NCI-H2196 treated with DMSO at 0.1 percent for 48 hours (cell line): ENCODE data around the gene SLC6A5.
A peak's percentile ranks its signal among the peaks of the same experiment; 100 is the strongest.

Source experiments
- DNase-seq: peaks from one replicate; lab custom pipeline; 2025; ENCODE audit not compliant: unreplicated experiment; lab: John Stamatoyannopoulos, UW

The SLC6A5 gene

DNA sequence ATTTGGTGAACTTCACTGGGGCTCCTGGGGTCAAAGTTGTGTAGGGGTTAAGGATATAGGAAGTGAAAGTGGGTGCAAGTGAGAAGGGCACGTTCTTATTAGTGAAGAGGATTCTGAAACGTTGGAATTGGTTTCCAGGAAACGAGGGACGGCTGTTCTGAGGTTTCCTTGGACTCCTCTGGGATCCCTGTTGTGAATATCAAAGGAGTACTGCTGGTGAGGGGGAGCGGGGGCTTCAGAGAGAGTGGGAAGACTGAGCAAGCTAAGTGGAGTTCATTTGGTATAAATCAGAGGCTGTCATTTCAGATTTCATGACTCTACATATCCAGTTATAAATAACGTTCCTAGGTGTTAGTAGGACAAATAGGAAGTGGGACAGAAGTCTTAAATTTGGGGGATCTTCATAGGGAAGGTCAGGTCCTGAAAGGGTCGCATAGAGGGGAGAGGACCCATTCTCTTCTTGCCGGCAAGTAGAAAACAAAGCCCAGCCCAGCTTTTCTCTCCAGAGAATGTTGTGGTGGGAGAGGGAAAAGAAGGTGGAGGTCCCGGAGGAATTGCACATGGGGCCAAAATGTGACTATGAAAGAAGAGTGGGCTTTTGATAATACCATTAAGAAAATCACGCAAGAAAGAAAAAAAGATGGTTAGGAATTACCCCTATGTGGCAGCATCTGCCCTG, 68.9 kb downstream of the SLC6A5 start:
- no peak for DNase-seq

DNA sequence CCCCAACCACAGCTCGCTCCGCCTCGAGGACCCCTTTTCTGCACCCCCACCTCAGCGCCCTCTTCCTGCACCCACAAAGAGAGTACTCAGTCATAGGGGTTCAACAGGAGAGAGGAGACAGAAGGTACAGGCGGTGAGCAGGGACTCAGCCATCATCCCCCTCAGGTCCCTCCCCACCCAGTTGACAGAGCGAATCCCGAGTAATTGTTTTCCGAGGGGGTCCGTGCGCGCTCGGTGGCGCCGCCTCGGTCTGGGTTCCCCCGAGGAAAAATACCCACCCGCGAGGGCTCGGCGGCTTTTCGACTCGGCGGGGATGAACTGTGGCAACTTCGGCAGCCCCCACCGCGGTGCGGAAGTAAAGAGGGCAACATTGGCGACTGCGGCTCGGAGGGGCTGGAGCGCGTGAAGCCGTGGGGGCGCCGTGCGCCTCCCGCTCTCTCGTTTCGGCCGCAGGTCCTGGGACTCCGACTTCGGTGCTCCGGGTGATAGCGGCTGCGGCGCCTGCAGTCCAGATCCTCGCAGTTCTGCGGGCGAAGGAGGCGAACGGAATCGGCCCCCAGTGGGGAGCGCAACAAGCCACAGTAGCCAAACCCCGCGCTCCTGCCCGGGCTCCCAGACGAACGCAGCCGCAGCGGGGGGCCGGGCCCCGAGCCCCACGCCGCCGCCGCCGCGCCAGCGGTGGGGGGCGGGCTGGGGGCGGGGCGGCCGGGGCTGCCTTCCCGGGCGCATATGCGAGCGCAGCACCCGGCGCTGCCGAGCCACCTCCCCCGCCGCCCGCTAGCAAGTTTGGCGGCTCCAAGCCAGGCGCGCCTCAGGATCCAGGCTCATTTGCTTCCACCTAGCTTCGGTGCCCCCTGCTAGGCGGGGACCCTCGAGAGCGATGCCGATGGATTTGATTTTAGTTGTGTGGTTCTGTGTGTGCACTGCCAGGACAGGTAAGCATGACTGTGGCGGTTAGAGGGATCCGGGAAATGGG, 69.7 kb downstream of the SLC6A5 start, which contains the start of gene NELL1:
NELL1 (plus strand) TSS at position 743 of the 976 bp plus-strand sequence.
- no peak for DNase-seq

DNA sequence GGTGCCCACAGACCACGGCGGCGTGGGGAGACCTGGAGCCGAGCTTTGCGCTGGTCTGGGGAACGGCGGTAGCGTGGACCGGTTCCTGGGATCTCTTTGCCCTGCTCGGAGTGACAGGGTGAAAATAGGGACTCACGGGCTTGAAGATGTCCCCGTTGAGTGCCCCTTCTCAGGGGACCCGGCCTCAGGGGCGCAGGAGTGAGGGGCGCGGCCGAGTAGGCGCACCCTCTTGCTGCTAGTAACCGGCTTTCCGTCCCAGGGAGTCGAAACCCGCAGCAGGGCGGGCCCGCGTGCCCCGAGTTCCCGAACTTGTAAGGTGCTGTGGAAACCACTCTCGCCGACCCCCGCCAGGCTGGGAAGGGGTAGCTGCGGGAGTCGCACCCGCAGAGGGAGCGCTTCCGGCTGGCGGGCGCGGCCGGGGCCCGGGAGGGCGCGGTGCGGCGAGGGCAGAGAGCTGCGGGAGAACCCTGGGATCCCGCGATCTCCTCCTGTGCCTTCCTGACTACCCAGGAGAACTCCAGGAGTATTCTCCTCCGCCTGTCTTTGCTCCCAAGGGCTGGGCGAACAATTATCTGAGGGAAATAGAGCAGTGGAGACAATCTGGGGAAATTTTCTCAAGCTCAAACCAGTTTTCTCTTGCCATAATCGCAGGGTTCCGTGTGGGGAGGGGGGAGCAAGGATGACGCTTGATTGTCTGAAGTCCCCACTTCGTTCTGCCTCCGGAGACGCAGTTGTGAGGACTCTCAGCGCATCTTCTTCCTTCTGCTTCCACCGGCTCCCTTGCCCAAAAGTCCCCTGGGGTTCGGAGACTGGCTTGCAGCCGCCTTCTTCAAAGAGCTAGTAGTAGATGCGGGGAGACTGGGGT, 70.6 kb downstream of the SLC6A5 start:
- DNase-seq = no peak

DNA sequence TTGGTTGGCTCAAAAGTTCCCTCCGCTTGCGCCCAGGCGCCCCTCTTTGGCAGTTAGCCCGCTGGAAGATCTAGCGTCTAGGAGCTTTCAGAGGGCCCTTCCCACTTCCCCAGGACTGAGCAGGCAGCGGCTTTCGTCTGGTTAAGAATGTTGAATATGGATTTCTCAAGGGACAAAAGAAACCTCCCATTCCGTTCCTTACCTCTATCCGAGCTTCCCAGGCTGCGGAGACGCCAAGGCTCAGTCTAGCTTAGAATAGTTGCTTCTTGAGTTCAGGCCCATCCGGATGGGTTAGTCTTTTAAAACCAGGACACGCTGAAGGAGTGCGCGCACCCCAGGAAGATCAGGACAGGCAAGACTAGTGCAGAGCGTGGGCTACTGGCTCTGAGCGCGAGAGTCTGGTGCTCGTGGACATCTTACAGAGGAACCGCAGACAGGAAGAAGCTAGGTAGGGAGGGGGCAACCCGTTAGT, 71.6 kb downstream of the SLC6A5 start:
- DNase-seq = no peak

DNA sequence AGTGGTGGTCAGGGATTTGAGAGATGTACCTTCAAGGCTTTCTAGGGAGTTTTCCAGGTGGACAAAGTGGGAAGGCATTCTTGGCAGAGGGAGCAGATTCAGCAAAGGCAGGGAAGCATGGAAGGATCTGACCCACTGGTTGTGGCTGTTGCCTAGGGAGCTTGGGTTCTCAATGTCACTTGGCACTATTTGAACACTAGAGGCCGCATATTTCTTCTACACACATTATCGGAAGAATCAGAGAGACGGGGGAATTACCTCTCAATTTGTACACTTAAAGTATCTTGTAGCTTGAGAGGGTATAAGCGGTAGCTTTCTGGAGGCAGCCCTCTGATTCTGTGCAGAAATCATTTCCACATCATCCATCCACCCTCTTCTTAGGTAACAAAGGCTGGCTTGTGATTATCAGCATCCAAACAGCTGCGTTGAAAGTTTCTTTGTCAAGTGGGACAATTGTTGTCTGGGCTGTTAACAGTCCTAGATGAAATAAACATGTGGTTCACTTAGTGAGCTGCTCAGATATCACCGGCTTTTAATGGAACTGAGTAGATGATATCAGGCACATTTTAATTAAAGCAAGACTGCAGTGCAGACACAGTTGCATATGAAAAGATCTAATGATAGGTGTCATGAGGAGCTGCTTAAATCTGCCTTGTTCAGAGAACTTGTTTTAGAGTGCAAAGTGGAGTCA, 72.6 kb downstream of the SLC6A5 start:
- DNase-seq = peak; percentile 59

DNA sequence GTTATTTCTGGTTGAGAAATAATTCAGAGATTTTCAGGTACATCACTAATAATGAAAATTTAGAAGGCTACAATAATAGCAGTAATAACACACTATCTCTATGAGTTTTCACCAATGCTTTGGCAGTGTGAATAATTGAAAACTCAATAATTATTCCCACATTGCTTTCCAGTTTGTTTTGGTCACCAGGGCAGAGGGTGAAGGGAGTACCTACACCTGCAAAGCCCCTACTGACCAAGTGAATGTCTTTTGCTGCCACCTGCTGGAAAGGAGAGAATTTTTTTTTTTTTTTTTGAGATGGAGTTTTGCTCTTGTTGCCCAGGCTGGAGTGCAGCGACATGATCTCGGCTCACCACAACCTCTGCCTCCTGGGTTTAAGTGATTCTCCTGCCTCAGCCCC, 73.2 kb downstream of the SLC6A5 start:
- DNase-seq = peak; percentile 19

DNA sequence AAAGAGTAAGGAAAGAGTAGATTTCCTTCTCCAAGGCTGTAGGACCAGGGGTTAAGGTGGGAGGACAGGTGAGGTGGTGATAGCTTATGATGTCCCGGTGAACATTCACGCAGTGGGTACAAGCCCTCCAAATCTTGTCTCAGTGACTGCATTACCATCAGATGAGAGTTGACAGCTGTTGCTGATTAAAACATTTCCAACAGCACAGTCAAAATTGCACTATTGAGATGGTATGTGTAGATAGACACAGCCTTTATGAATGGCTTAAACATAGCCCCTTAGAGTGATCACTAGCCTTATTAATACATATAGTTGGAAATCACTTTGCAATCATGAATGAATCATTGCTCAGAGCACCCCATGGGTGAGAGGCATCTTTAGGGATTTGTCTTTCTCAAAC, 77.2 kb downstream of the SLC6A5 start:
- DNase-seq = no peak

DNA sequence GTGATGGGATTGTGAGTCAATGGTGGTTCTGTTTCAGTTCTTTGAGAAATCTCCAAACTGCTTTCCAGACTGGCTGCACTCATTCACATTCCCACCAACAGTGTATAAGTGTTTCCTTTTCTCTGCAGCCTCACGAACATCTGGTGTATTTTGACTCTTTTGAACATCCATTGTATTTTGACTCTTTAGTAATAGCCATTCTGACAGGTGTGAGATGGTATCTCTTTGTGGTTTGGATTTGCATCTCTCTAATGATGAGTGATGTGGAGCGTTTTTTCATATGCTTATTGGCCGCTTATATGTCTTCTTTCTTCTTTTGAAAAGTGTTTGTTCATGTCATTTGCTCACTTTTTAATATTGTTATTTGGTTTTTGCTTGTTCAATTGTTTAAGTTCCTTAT, 89.4 kb downstream of the SLC6A5 start:
- DNase-seq = no peak

DNA sequence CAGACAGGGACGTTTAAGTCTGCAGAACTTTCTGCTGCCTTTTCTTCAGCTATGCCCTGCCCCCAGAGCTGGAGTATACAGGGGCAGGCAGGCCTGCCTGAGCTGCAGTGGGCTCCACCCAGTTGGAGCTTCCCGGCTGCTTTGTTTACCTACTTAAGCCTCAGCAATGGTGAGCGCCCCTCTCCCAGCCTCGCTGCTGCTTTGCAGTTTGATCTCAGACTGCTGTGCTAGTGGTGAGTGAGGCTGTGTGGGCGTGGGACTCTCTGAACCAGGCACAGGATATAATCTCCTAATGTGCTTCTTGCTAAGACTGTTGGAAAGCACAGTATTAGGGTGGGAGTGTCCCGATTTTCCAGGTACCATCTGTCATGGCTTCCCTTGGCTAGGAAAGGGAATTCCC, 108.5 kb downstream of the SLC6A5 start:
- DNase-seq = no peak
